Measurements from ENCODE around the gene GREB1L.
"Not testable (repeated sequence)": the region's sequence is repeated elsewhere in the genome, so short reads cannot be mapped to it uniquely, and the experiment has no call there.

- not testable (repeated sequence) for TF ChIP-seq CTCF, POLR2AphosphoS5 (IDR thresholded peaks at IDR 0.05)
These were observed 69.9 kb downstream of the GREB1L start for GRCh38 chr18:21311980-21312379.
